Gastrocnemius medialis (tissue), 4 donors: ENCODE data around the gene TAF5L. TPM values are rescaled to one million over a fixed set of nuclear protein-coding genes. Genes with fewer than 3 reads are reported as not detected.
A peak's percentile ranks its signal among the peaks of the same experiment; 100 is the strongest.

Source experiments
- ATAC-seq, 2 donors: fragments of 150-250 bp; one replicate each; pipeline ENCODE4 v1.9.1; 2016
- DNase-seq, 2 donors: peaks; one replicate each; pipeline ENCODE4 v3.0.0-alpha.2; 2019
- H3K27ac ChIP-seq, 4 donors: fragments of 200-600 bp; sonication (generic); 1 replicate in 1 of 4; 2 replicates in 3 of 4; pipeline ENCODE4 v1.5.1; 2016 to 2018; ENCODE audit warnings: mild to moderate bottlenecking in 2 of 4, moderate library complexity in 1 of 4
- H3K27me3 ChIP-seq, 3 donors: fragments of 200-600 bp; sonication (generic) in 2 of 3; 1 replicate in 1 of 3; 2 replicates in 2 of 3; pipeline versions ENCODE4 v1.5.1 to v1.6.0; 2016 to 2019; ENCODE audit warnings: mild to moderate bottlenecking in 1 of 3, moderate library complexity in 1 of 3
- H3K36me3 ChIP-seq, 2 donors: fragments of 200-600 bp; sonication (generic) in 1 of 2; one replicate each; pipeline ENCODE4 v1.5.1; 2017 to 2018
- H3K4me1 ChIP-seq, 2 donors: fragments of 200-600 bp; sonication (generic) in 1 of 2; one replicate each; pipeline ENCODE4 v1.5.1; 2016 to 2017; ENCODE audit warnings: mild to moderate bottlenecking in 2 of 2
- H3K4me3 ChIP-seq, 4 donors: fragments of 200-600 bp; sonication (generic) in 3 of 4; 1 replicate in 1 of 4; 2 replicates in 3 of 4; pipeline ENCODE4 v1.5.1; 2016 to 2019; ENCODE audit warnings: mild to moderate bottlenecking in 2 of 4
- H3K9me3 ChIP-seq, 3 donors: fragments of 200-600 bp; sonication (generic) in 2 of 3; 1 replicate in 1 of 3; 2 replicates in 2 of 3; pipeline ENCODE4 v1.5.1; 2016 to 2019
- POLR2A ChIP-seq, 2 donors: fragments of 450-650 bp; IDR thresholded peaks; one replicate each; pipeline ENCODE4 v1.6.1; 2017; ENCODE audit warnings: antibody characterized with exemption in 2 of 2, mild to moderate bottlenecking in 2 of 2, moderate library complexity in 2 of 2
- in situ Hi-C, 4 donors: fragments of 200-750 bp; cut with MboI; loops; one replicate each; pipeline versions ENCODE4 v1.15.0 to v1.8.0; 2017; ENCODE audit warnings: low sequenced_read_pairs in 4 of 4
- intact Hi-C: fragments of 100-400 bp; cut with DNase I; formaldehyde crosslinking; loops from one replicate; pipeline ENCODE4 v1.15.1; 2023; ENCODE audit warnings: low total_unique reads
- total RNA-seq, 4 donors: library from RNA; depleted of rRNA; stranded (reverse); fragments of >200 nt; gene quantifications; one replicate each; pipeline versions ENCODE4 v1.1.0 to v1.2.3, GENCODE V29; 2016
- TF ChIP-seq, protein P1 (sequence below), 5 experiments: fragments of 450-650 bp in 3 of 5; fragments of 200-600 bp in 2 of 5; sonication (generic) in 2 of 5; IDR thresholded peaks in 4 of 5; conservative IDR thresholded peaks in 1 of 5; 1 replicate in 4 of 5; 2 replicates in 1 of 5; pipeline ENCODE4 v1.5.1; 2016 to 2019; ENCODE audit warnings: antibody characterized with exemption in 5 of 5, mild to moderate bottlenecking in 3 of 5, moderate library complexity in 3 of 5

The TAF5L gene
- total RNA-seq, 4 donors from 2014 or later: 14.5 to 37.4 (median 24.3) TPM

DNA sequence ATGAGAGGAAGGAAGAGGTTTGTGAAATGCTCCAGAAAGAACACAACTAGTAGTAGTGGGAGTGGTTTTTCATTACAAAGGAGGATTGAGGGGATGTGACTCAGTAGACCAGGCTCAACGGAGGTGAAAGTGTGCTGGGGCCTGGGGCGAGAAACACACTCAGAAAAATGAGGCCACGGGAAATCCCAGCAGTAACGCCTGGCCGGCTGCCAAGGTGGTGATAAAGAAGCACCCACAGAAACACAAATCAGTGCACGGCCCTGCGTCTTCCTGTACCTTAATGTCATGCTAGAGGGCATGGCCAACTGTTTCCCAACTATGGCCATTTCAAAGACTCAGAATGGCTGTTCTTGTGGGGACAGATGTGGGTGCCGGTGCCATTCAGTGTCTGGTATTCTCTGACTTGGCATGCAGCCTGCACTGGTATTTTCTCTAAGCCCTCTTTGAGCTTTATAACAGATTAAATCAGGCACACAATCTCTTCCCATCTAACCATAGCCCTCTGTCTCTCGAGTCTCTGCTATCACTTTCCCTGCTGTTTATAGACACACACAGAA lies 38.3 kb upstream of the TAF5L start:
- intact Hi-C loops: loop anchor here (5.0 to 10.0 kb wide), 4 partner anchors 178 to 551 kb away; no protein-coding TSS in a partner anchor
- DNase-seq (no peak), ATAC-seq (no peak)
- no peak overlapping the region for H3K27ac ChIP-seq
- H3K4me3 ChIP-seq: no peak overlapping the region
- no peaks in the 10 kb centered on the region for H3K9me3 ChIP-seq
- TF ChIP-seq POLR2A (IDR thresholded peaks at IDR 0.05): no peak
- TF ChIP-seq, protein P1, sequence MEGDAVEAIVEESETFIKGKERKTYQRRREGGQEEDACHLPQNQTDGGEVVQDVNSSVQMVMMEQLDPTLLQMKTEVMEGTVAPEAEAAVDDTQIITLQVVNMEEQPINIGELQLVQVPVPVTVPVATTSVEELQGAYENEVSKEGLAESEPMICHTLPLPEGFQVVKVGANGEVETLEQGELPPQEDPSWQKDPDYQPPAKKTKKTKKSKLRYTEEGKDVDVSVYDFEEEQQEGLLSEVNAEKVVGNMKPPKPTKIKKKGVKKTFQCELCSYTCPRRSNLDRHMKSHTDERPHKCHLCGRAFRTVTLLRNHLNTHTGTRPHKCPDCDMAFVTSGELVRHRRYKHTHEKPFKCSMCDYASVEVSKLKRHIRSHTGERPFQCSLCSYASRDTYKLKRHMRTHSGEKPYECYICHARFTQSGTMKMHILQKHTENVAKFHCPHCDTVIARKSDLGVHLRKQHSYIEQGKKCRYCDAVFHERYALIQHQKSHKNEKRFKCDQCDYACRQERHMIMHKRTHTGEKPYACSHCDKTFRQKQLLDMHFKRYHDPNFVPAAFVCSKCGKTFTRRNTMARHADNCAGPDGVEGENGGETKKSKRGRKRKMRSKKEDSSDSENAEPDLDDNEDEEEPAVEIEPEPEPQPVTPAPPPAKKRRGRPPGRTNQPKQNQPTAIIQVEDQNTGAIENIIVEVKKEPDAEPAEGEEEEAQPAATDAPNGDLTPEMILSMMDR (IDR thresholded peaks at IDR 0.05 in 4 of 5, conservative IDR thresholded peaks at IDR 0.05 in 1 of 5): no peak
- H3K27me3 ChIP-seq: no peaks in the 10 kb centered on the region
- peaks cover 0 to 7% of the 10 kb centered on the region in 2 donors for H3K4me1 ChIP-seq
- H3K36me3 ChIP-seq: peaks cover 0 to 19% of the 10 kb centered on the region in 2 donors
- in situ Hi-C loops: loop anchor here in 3 of 4 donors (5.0 to 25.0 kb wide), 3 partner anchors 323 to 651 kb away; no protein-coding TSS in a partner anchor

DNA sequence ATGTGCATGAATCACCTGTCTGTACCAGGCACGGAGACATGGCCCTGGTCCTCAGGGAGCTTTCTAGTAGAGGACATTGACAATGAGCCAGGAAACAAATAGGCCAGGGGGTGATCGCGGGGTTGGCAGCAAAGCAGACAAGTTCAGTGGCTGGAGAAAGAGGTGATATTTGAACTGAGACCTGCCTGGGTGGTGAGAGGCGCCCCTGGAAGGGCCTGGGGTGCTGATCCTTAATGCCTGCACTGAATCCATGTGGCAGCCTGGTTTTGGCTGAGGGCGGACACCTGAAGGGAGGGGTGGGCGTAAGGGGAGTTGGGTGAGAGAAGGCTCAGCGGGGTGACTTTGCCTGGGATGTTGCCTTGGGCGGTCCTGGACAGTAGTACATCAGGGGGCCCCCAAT lies 36.0 kb upstream of the TAF5L start:
- Histone ChIP-seq H3K4me1 (peaks cover 0 to 7% of the 10 kb centered on the region in 2 donors), H3K4me3 (no peak overlapping the region), H3K27ac (no peak overlapping the region), H3K27me3 (no peaks in the 10 kb centered on the region), H3K9me3 (no peaks in the 10 kb centered on the region), H3K36me3 (peaks cover 0 to 37% of the 10 kb centered on the region in 2 donors)
- no peak for TF ChIP-seq POLR2A (IDR thresholded peaks at IDR 0.05)
- TF ChIP-seq, protein P1 (IDR thresholded peaks at IDR 0.05 in 4 of 5, conservative IDR thresholded peaks at IDR 0.05 in 1 of 5): no peak
- intact Hi-C loops: loop anchor here (1.0 to 10.0 kb wide), 5 partner anchors 180 to 648 kb away; no protein-coding TSS in a partner anchor
- no peak for DNase-seq
- in situ Hi-C loops: loop anchor here in 3 of 4 donors (5.0 to 25.0 kb wide), 3 partner anchors 325 to 653 kb away; no protein-coding TSS in a partner anchor
- ATAC-seq: no peak

DNA sequence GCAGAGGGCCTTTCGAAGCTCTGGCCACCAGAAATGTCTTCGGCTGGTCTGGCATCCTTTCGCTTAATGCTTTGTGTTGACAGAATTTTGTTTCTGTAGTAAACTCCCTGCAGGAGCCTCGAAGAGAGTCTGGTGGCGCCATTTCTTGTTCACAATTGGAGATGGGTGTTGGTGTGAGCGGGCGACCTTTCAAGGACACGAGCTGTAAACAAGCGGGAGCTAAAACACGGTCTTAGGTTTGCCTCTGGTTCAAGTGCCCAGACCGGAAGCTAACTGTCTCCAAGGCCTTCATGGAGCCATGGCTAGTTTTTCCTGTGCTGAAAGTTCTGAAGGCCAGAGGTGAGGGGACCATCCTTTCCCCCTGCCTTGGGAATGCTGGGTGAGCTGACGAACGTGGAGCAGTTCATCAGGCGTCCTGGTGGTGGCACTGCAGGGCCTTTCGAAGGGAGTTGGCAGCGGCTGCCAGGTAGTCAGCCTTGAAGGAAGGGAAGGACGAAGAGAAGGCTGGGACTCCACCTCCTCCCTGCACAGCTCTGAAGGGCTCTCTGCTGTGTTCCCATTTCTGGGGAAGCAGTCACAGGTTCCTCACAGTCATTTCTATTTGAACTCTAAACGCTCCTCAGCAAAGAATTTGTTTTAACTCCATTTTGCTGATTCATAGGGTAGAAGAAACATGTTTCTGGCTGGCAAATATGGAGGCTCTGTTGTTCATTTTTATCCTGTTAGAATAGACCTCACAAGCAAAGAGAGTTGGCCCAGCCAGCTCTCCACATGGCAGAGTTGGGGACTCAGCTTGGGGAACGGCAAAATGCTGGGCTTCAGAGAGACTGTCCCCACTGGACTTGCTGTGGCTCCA lies 35.3 kb upstream of the TAF5L start:
- intact Hi-C loops (loop anchor here (1.0 to 10.0 kb wide), 5 partner anchors 181 to 649 kb away; no protein-coding TSS in a partner anchor), in situ Hi-C loops (loop anchor here in 3 of 4 donors (5.0 to 25.0 kb wide), 3 partner anchors 326 to 654 kb away; no protein-coding TSS in a partner anchor)
- Histone ChIP-seq H3K36me3 (peaks cover 0 to 43% of the 10 kb centered on the region in 2 donors), H3K9me3 (no peaks in the 10 kb centered on the region), H3K4me1 (peaks cover 0 to 7% of the 10 kb centered on the region in 2 donors), H3K4me3 (no peak overlapping the region), H3K27me3 (no peaks in the 10 kb centered on the region), H3K27ac (peak overlapping the region in 1 of 4 donors; percentile 12)
- TF ChIP-seq POLR2A (IDR thresholded peaks at IDR 0.05): no peak
- TF ChIP-seq, protein P1 (IDR thresholded peaks at IDR 0.05 in 4 of 5, conservative IDR thresholded peaks at IDR 0.05 in 1 of 5): peak; percentile 84 to 93 (median 86)
- DNase-seq: peak; percentile 64 to 79
- peak; percentile 86 to 94 for ATAC-seq

DNA sequence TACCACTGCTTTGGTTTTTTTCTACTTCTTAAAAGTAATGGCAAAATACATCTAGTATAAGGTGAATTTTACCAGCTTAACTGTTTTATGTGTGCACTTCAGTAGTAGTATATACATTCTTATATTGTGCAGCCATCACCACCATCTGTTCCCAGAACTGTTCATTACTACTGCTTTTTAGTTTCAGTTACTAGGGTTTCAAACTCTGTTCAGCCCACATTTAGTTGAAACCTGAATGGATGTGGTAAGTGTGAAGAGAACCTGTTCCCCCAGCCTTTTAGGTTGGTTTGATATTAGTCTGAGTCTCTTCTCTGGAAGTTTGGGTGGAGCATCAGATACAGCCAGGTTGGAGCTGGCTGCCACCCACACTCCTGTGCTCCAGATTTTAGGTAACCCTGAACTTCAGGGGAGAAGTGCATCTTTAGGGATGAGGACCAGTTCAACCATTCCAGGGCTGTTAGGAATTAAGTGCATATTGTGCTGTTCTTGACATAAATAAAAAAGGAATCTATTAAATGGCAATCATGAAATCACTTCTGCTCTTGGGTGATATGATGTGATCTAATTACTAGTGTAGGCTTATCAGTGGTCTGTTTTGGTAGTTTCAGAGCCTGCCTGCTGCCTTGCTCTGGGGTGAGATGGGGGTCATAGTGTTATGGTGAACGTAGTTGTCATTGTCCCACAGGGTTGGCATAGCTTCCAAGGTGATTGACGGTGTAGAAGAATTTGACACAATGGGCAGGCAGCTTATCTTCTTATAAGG lies 32.3 kb upstream of the TAF5L start:
- H3K36me3 ChIP-seq: peaks cover 0 to 62% of the 10 kb centered on the region in 2 donors
- H3K4me3 ChIP-seq: no peak overlapping the region
- ATAC-seq (no peak), DNase-seq (no peak)
- intact Hi-C loops: no loop called here
- H3K4me1 ChIP-seq: peaks cover 0 to 4% of the 10 kb centered on the region in 2 donors
- no peak overlapping the region for H3K27ac ChIP-seq
- no peaks in the 10 kb centered on the region for H3K27me3 ChIP-seq
- H3K9me3 ChIP-seq: no peaks in the 10 kb centered on the region
- TF ChIP-seq POLR2A (IDR thresholded peaks at IDR 0.05): no peak
- TF ChIP-seq, protein P1 (IDR thresholded peaks at IDR 0.05 in 4 of 5, conservative IDR thresholded peaks at IDR 0.05 in 1 of 5): no peak
- in situ Hi-C loops: loop anchor here in 2 of 4 donors (5.0 to 25.0 kb wide), 3 partner anchors 329 to 657 kb away; no protein-coding TSS in a partner anchor
